H1 (cell line): ENCODE measurements around the gene CACNA1C. TPM values are rescaled to one million over a fixed set of nuclear protein-coding genes. Genes with fewer than 3 reads are reported as not detected.

Experiments used
- CTCF ChIA-PET: fragments of 300-600 bp; sonication (Branson Sonifier 250); formaldehyde crosslinking; loops from one replicate; lab custom pipeline; 2021; ENCODE audit not compliant: partially characterized antibody; lab: Charles Lee
- POLR2A ChIA-PET: fragments of 300-600 bp; sonication (Branson Sonifier 250); formaldehyde crosslinking; loops from one replicate; lab custom pipeline; 2021; ENCODE audit warnings: inconsistent platforms; ENCODE audit not compliant: partially characterized antibody; lab: Charles Lee
- DNase-seq, 2 experiments: peaks; one replicate each; pipeline versions ENCODE4 v3.0.0 to v3.0.0-alpha.2; 2010 to 2022; ENCODE audit warnings: low spot score in 2 of 2, low read depth in 1 of 2, mixed read lengths in 1 of 2
- FAIRE-seq: peaks from 2 replicates; lab custom pipeline; 2011; peaks lifted over from hg19 to GRCh38; lab: Jason Lieb, UNC
- H2AFZ ChIP-seq: 2 replicates; pipeline ENCODE4 v1.8.1; 2012; ENCODE audit warnings: low read length, inconsistent platforms
- H2AK5ac ChIP-seq: 2 replicates; pipeline ENCODE4 v1.6.1; 2013; ENCODE audit warnings: low read depth, low read length
- H2BK120ac ChIP-seq: replicated peaks from 2 replicates; pipeline ENCODE3; 2013; ENCODE audit warnings: low read depth, low read length, inconsistent platforms
- H2BK12ac ChIP-seq: 2 replicates; pipeline ENCODE4 v1.6.1; 2013; ENCODE audit warnings: low read depth, low read length
- H2BK15ac ChIP-seq: 2 replicates; pipeline ENCODE4 v1.6.1; 2013; ENCODE audit warnings: low read length
- H2BK20ac ChIP-seq: 2 replicates; pipeline ENCODE4 v1.6.1; 2013; ENCODE audit warnings: low read length
- H2BK5ac ChIP-seq: 2 replicates; pipeline ENCODE4 v1.6.1; 2013; ENCODE audit warnings: low read depth, low read length
- H3K14ac ChIP-seq: 2 replicates; pipeline ENCODE4 v1.6.1; 2013; ENCODE audit warnings: inconsistent platforms; ENCODE audit not compliant: insufficient read length
- H3K18ac ChIP-seq: 2 replicates; pipeline ENCODE4 v1.6.1; 2013; ENCODE audit warnings: low read length; ENCODE audit errors: extremely low read depth
- H3K23ac ChIP-seq: 2 replicates; pipeline ENCODE4 v1.6.1; 2013; ENCODE audit warnings: inconsistent platforms; ENCODE audit not compliant: insufficient read length
- H3K23me2 ChIP-seq: 2 replicates; pipeline ENCODE4 v1.6.1; 2013; ENCODE audit warnings: low read depth, low read length
- H3K27ac ChIP-seq: 2 replicates; pipeline ENCODE4 v1.6.1; 2011; ENCODE audit warnings: low read depth, low read length, inconsistent platforms
- H3K27me3 ChIP-seq, 4 experiments: replicated peaks in 1 of 4; 1 replicate in 1 of 4; 2 replicates in 3 of 4; pipeline versions ENCODE4 v1.6.1 to v1.8.1; 2011 to 2013; ENCODE audit warnings: low read length in 3 of 4, mild to moderate bottlenecking in 3 of 4, inconsistent platforms in 2 of 4, mixed read lengths in 2 of 4, moderate library complexity in 1 of 4; ENCODE audit not compliant: control insufficient read depth in 3 of 4, insufficient read depth in 3 of 4; ENCODE audit errors: extremely low read depth in 1 of 4
- H3K36me3 ChIP-seq, 4 experiments: 2 replicates each; pipeline versions ENCODE4 v1.6.1 to v1.8.1; 2011 to 2013; ENCODE audit warnings: mild to moderate bottlenecking in 4 of 4, low read length in 3 of 4, moderate library complexity in 2 of 4, control low read depth in 1 of 4, inconsistent platforms in 1 of 4; ENCODE audit not compliant: insufficient read depth in 4 of 4, control insufficient read depth in 2 of 4
- H3K4ac ChIP-seq: replicated peaks from 2 replicates; pipeline ENCODE3; 2013; ENCODE audit warnings: low read length, low read depth, mixed read lengths, inconsistent platforms; ENCODE audit not compliant: insufficient read length
- H3K4me1 ChIP-seq, 4 experiments: replicated peaks in 1 of 4; 1 replicate in 1 of 4; 2 replicates in 3 of 4; pipeline versions ENCODE4 v1.6.1 to v1.8.1; 2011 to 2013; ENCODE audit warnings: low read length in 3 of 4, inconsistent platforms in 2 of 4, mixed read lengths in 1 of 4; ENCODE audit not compliant: insufficient read depth in 4 of 4, control insufficient read depth in 3 of 4
- H3K4me2 ChIP-seq, 2 experiments: 2 replicates each; pipeline versions ENCODE4 v1.6.1 to v1.8.1; 2011 to 2013; ENCODE audit warnings: low read depth in 2 of 2, low read length in 2 of 2, control low read depth in 1 of 2, inconsistent platforms in 1 of 2, mild to moderate bottlenecking in 1 of 2; ENCODE audit not compliant: insufficient read depth in 1 of 2
- H3K4me3 ChIP-seq, 4 experiments: fragments of 200-600, 300-600 bp in 1 of 4; sonication (generic), shearing (Covaris generic), sonication (Bioruptor Twin) in 1 of 4; 2 replicates each; pipeline versions ENCODE4 v1.5.1 to v1.8.1; 2011 to 2016; ENCODE audit warnings: low read length in 4 of 4, low read depth in 3 of 4, control low read depth in 2 of 4, inconsistent platforms in 2 of 4, mild to moderate bottlenecking in 2 of 4, mixed read lengths in 1 of 4, moderate library complexity in 1 of 4; ENCODE audit not compliant: insufficient read depth in 2 of 4; ENCODE audit errors: extremely low read depth in 1 of 4
- H3K56ac ChIP-seq: replicated peaks from 2 replicates; pipeline ENCODE3; 2013; ENCODE audit warnings: low read depth, mild to moderate bottlenecking, mixed read lengths, low read length, inconsistent platforms; ENCODE audit not compliant: insufficient read length
- H3K79me1 ChIP-seq: 2 replicates; pipeline ENCODE4 v1.6.1; 2013; ENCODE audit warnings: low read depth, low read length, control low read depth
- H3K79me2 ChIP-seq, 2 experiments: 2 replicates each; pipeline versions ENCODE4 v1.6.1 to v1.8.1; 2012 to 2013; ENCODE audit warnings: low read length in 2 of 2, mild to moderate bottlenecking in 2 of 2, inconsistent platforms in 1 of 2; ENCODE audit not compliant: insufficient read depth in 2 of 2, control insufficient read depth in 1 of 2
- H3K9ac ChIP-seq, 4 experiments: replicated peaks in 1 of 4; 1 replicate in 1 of 4; 2 replicates in 3 of 4; pipeline versions ENCODE4 v1.6.1 to v1.8.1; 2011 to 2013; ENCODE audit warnings: low read depth in 3 of 4, low read length in 3 of 4, control low read depth in 2 of 4, mild to moderate bottlenecking in 2 of 4, moderate library complexity in 2 of 4, inconsistent platforms in 1 of 4; ENCODE audit errors: extremely low read depth in 1 of 4
- H3K9me3 ChIP-seq, 2 experiments: 2 replicates each; pipeline versions ENCODE4 v1.6.1 to v1.8.1; 2012 to 2013; ENCODE audit warnings: mild to moderate bottlenecking in 2 of 2, moderate library complexity in 2 of 2, control low read depth in 1 of 2, inconsistent platforms in 1 of 2, low read depth in 1 of 2, low read length in 1 of 2, mixed read lengths in 1 of 2; ENCODE audit not compliant: insufficient read depth in 2 of 2
- H4K20me1 ChIP-seq, 2 experiments: replicated peaks in 1 of 2; 2 replicates each; pipeline versions ENCODE3 to v1.8.1; 2011 to 2013; ENCODE audit warnings: inconsistent platforms in 2 of 2, low read length in 2 of 2, mild to moderate bottlenecking in 1 of 2; ENCODE audit not compliant: insufficient read depth in 2 of 2, control insufficient read depth in 1 of 2
- H4K5ac ChIP-seq: 2 replicates; pipeline ENCODE4 v1.6.1; 2013; ENCODE audit warnings: low read length, low read depth, mixed read lengths, inconsistent platforms; ENCODE audit not compliant: insufficient read length
- H4K8ac ChIP-seq: 2 replicates; pipeline ENCODE4 v1.8.0; 2013; ENCODE audit warnings: mild to moderate bottlenecking, moderate library complexity, low read length, inconsistent platforms; ENCODE audit not compliant: insufficient read depth; ENCODE audit errors: extremely low read depth
- H4K91ac ChIP-seq: replicated peaks from 2 replicates; pipeline ENCODE3; 2013; ENCODE audit warnings: low read length, mixed read lengths, inconsistent platforms; ENCODE audit not compliant: insufficient read length
- CHD1 ChIP-seq: IDR thresholded peaks from 2 replicates; pipeline ENCODE4 v1.6.1; 2012; ENCODE audit warnings: low read depth, low read length, improper control_type of control experiment
- EP300 ChIP-seq, 2 experiments: IDR thresholded peaks; 1 replicate in 1 of 2; 2 replicates in 1 of 2; pipeline ENCODE4 v1.6.1; 2011 to 2012; ENCODE audit warnings: low read depth in 2 of 2, low read length in 2 of 2, mild to moderate bottlenecking in 2 of 2, borderline replicate concordance in 1 of 2, inconsistent platforms in 1 of 2, moderate library complexity in 1 of 2
- RBBP5 ChIP-seq: IDR thresholded peaks from 2 replicates; pipeline ENCODE4 v1.7.1; 2012; ENCODE audit warnings: low read depth, mild to moderate bottlenecking, inconsistent platforms, low read length, moderate library complexity, borderline replicate concordance
- RNF2 ChIP-seq: fragments of 200-900, 300-1000 bp; sonication (generic); IDR thresholded peaks from 2 replicates; pipeline ENCODE4 v1.7.1; 2016; ENCODE audit warnings: borderline replicate concordance, low read depth, mild to moderate bottlenecking, antibody characterized with exemption, low read length; ENCODE audit not compliant: poor library complexity, severe bottlenecking; ENCODE audit errors: missing control alignments
- WGBS, 2 experiments: shearing (Covaris generic) in 1 of 2; methylation state at CpG; one replicate each; pipeline versions ENCODE4 v1.1.6 to v1.1.7; 2013 to 2015; ENCODE audit warnings: low lambda C conversion rate in 2 of 2, mixed read lengths in 2 of 2, inconsistent platforms in 1 of 2, low coverage in 1 of 2, missing lambda C conversion rate in 1 of 2; ENCODE audit not compliant: insufficient replicate concordance in 2 of 2, insufficient coverage in 1 of 2, insufficient read length in 1 of 2; ENCODE audit errors: extremely low coverage in 1 of 2, missing lambda C conversion rate in 1 of 2; 5-methylcytosine and 5-hydroxymethylcytosine counted together
- polyA plus RNA-seq, 7 experiments: library from polyadenylated mRNA; depleted of rRNA in 3 of 7; stranded (reverse) in 5 of 7; unstranded in 2 of 7; fragments of >200 nt in 5 of 7; fragments of 200-250 nt in 2 of 7; gene quantifications; 1 replicate in 5 of 7; 2 replicates in 1 of 7; 4 replicates in 1 of 7; pipeline versions ENCODE4 v1.2.1 to v1.2.3, GENCODE V29; 2011 to 2013; ENCODE audit warnings: missing spikeins in 2 of 7, mixed read lengths in 2 of 7
- total RNA-seq: library from RNA; stranded (reverse); fragmentation: NEBNext Ultra II Directional; extraction: Animal tissue kit (Norgen Biotek cat#: 25700); gene quantifications from 2 replicates; pipeline ENCODE4 v1.2.1, GENCODE V29; 2021
- TF ChIP-seq, protein P1 (sequence below): IDR thresholded peaks from 2 replicates; pipeline ENCODE4 v1.6.1; 2012; ENCODE audit warnings: inconsistent platforms

The CACNA1C gene
- total and polyA plus RNA-seq, 2 of the 8 experiments (the other 6 are each of a cell fraction or from before 2014, with no cell fraction given), result 1.3 TPM

DNA sequence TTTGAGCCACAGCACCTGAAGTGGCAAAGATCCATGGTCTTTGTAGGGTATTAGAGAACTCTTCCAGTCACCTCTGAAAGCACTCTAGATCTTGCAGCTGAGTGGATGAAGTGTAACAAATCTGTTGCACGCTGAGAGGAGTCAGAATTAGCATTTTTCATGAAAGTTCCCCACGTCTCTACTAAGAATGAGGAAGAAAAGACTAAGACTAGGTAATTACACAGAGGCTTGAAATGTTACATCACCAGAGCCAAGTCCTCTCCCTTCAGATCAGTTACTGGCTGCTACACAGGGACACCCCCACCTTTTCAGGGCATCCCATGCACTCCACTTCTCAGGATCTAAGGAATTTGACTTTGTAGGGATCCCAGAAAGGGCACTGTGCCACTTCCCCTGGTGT lies 643.3 kb downstream of the CACNA1C start:
- no peak for FAIRE-seq
- Histone ChIP-seq H2BK20ac (no peak overlapping the region), H2BK15ac (no peak overlapping the region), H3K23me2 (peaks cover 9% of the 10 kb centered on the region; the same call in 1 of the 2 replicates), H3K18ac (no peak overlapping the region), H3K27ac (no peak overlapping the region), H2AFZ (no peak overlapping the region), H3K14ac (no peak overlapping the region), H2BK5ac (no peak overlapping the region), H2BK120ac (no peak overlapping the region), H2BK12ac (no peak overlapping the region), H3K79me1 (no peaks in the 10 kb centered on the region), H3K27me3 (peaks cover 0 to 3% (median 0%) of the 10 kb centered on the region in 4 experiments; a peak in 1 of 7 replicates), H3K36me3 (no peaks in the 10 kb centered on the region), H4K8ac (no peak overlapping the region), H3K4me1 (peaks cover 0 to 8% (median 2%) of the 10 kb centered on the region in 4 experiments; a peak in 4 of 7 replicates), H3K4me2 (no peak overlapping the region), H4K5ac (no peak overlapping the region), H3K9me3 (peaks cover 4 to 12% of the 10 kb centered on the region in 2 experiments; a peak in 3 of 4 replicates), H3K4me3 (no peak overlapping the region), H3K4ac (no peak overlapping the region), H3K9ac (no peak overlapping the region), H4K20me1 (no peaks in the 10 kb centered on the region), H3K23ac (no peak overlapping the region), H2AK5ac (no peak overlapping the region), H3K56ac (no peak overlapping the region), H3K79me2 (no peaks in the 10 kb centered on the region), H4K91ac (no peak overlapping the region)
- DNase-seq, result no peak
- ChIA-PET CTCF (no interaction called here), POLR2A (no interaction called here)
- WGBS, 2 experiments, result 85% methylated on average over 2 of the region's 2 CpGs; no CpG with 5 or more reads in 1 of the 2 experiments
- no peak for TF ChIP-seq CHD1
- no peak for TF ChIP-seq EP300 (IDR thresholded peaks at IDR 0.05; ENCODE audit: borderline replicate concordance in 1 of 2, low read depth in 2 of 2, low read length in 2 of 2)
- no peak for TF ChIP-seq RNF2
- TF ChIP-seq RBBP5, result no peak
- TF ChIP-seq, protein P1, sequence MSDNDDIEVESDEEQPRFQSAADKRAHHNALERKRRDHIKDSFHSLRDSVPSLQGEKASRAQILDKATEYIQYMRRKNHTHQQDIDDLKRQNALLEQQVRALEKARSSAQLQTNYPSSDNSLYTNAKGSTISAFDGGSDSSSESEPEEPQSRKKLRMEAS, result no peak
